ENCODE results near the gene ANTXR1. TPM values are rescaled to one million over a fixed set of nuclear protein-coding genes. Genes with fewer than 3 reads are reported as not detected.
A peak's percentile ranks its signal among the peaks of the same experiment; 100 is the strongest.

The ANTXR1 gene
- polyA plus RNA-seq, 1 donor (not counting 4 experiments of a cell fraction or from before 2014, with no cell fraction given), result 20.4 TPM

DNA sequence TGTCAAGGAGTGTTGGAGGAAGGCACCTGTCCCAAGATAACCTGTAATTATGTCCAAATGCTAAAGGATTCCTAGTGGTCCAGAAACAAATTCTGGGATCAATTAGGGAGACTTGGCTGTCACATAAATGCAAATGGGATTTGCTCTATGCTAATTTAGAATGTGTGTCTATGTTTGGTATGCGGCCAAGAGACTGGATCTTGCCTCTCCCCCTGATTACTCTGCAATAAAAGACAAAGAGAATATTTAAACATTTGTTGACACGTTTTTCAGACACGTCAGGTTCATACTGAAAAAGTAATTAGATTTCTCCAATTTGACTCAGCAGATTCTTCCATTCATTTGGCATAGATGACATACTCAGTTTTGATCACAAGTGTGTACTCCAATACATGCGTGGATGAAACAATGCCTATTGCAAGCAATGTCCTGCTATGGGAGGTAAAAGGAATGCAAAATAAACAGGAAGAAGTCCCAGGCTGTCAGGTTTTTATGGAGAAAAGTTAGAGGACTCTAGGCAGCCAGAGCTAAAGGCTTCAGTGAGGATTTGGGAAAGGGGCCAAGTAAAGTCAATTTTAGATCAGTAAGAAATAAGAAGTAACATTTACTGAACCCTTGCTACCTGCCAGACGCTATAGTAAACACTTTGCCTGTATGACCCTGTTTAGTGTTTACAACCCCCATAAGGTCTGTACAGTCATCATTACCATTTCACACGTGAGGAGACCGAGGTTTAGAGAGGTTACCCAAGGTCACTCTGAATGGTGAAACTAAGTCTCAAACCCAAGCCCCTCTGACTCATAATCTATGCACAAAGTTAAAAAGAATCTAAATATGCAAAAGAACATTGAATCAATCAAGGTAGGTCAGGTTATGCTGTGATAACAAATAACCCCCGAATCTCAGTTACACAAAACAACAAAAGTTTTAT is 7.8 kb downstream of the ANTXR1 start:
- no peak overlapping the region for H2AFZ ChIP-seq (ENCODE audit: control insufficient read depth, low read length)
- peaks cover 51% of the 10 kb centered on the region for H3K4me1 ChIP-seq (ENCODE audit: control insufficient read depth, extremely low read depth, insufficient read depth, low read length)
- no peak overlapping the region for H3K9ac ChIP-seq (ENCODE audit: control insufficient read depth, extremely low read depth, insufficient read depth, low read length)
- H3K9me1 ChIP-seq (ENCODE audit: control insufficient read depth, extremely low read depth, insufficient read depth, low read length), result no peaks in the 10 kb centered on the region
- H4K20me1 ChIP-seq (ENCODE audit: control insufficient read depth, extremely low read depth, insufficient read depth, low read length), result no peaks in the 10 kb centered on the region
- dilution Hi-C loops (cut with MboI; ENCODE audit: extremely low pct_ligation_motif_present, low sequenced_read_pairs), result loop anchor here (10.0 kb wide), 1 partner anchor 294 kb away; no protein-coding TSS in a partner anchor
- no peak overlapping the region for H3K4me3 ChIP-seq (ENCODE audit: control insufficient read depth in 2 of 3, extremely low read depth in 1 of 3, insufficient read depth in 2 of 3, low read depth in 1 of 3, low read length in 3 of 3)
- peak overlapping the region; percentile 15 for H3K4me2 ChIP-seq (ENCODE audit: control insufficient read depth, extremely low read depth, insufficient read depth, low read depth, low read length)
- no peaks in the 10 kb centered on the region for H3K27me3 ChIP-seq (ENCODE audit: control insufficient read depth, extremely low read depth, insufficient read depth, low read length)
- H3K79me2 ChIP-seq (ENCODE audit: control insufficient read depth, insufficient read depth, low read length), result peaks cover 29% of the 10 kb centered on the region
- H3K36me3 ChIP-seq (ENCODE audit: control insufficient read depth in 2 of 2, extremely low read depth in 1 of 2, insufficient read depth in 2 of 2, low read length in 2 of 2), result no peaks in the 10 kb centered on the region
- DNase-seq (ENCODE audit: low read depth, low spot score), result no peak
- no peaks in the 10 kb centered on the region for H3K9me3 ChIP-seq (ENCODE audit: control insufficient read depth, low read depth, low read length)
- H3K27ac ChIP-seq (ENCODE audit: control insufficient read depth, insufficient read depth, low read length), result no peak overlapping the region
- no peak for FAIRE-seq
- TF ChIP-seq, protein P1, sequence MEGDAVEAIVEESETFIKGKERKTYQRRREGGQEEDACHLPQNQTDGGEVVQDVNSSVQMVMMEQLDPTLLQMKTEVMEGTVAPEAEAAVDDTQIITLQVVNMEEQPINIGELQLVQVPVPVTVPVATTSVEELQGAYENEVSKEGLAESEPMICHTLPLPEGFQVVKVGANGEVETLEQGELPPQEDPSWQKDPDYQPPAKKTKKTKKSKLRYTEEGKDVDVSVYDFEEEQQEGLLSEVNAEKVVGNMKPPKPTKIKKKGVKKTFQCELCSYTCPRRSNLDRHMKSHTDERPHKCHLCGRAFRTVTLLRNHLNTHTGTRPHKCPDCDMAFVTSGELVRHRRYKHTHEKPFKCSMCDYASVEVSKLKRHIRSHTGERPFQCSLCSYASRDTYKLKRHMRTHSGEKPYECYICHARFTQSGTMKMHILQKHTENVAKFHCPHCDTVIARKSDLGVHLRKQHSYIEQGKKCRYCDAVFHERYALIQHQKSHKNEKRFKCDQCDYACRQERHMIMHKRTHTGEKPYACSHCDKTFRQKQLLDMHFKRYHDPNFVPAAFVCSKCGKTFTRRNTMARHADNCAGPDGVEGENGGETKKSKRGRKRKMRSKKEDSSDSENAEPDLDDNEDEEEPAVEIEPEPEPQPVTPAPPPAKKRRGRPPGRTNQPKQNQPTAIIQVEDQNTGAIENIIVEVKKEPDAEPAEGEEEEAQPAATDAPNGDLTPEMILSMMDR (optimal IDR thresholded peaks at IDR 0.05 in 1 of 3, IDR thresholded peaks at IDR 0.05 in 1 of 3, conservative IDR thresholded peaks at IDR 0.05 in 1 of 3; ENCODE audit: extremely low read depth in 1 of 3, insufficient read depth in 2 of 3, low read length in 3 of 3), result no peak
- TF ChIP-seq EZH2 (IDR thresholded peaks at IDR 0.05; ENCODE audit: low read length), result no peak

DNA sequence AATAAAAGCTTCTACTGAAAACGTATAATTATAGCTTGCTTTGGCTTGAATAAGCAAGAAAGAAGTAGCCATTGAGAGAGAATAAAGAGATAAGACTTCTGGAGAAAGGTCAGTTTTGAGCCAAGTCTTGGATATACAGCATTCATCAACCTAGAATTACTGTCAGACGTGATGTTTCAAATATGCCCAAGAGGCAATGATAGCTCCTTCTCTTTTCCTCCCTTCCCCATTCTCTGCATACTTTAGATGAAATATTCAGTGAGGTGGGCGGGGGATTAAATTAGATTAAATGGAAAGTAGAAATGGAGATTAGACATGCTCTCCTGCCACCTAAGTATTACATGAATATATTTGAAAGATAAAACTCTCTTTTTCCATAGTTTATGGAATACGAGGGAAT is 8.7 kb downstream of the ANTXR1 start:
- DNase-seq (ENCODE audit: low read depth, low spot score), result no peak
- dilution Hi-C loops (cut with MboI; ENCODE audit: extremely low pct_ligation_motif_present, low sequenced_read_pairs), result loop anchor here (10.0 kb wide), 1 partner anchor 293 kb away; no protein-coding TSS in a partner anchor
- peaks cover 51% of the 10 kb centered on the region for H3K4me1 ChIP-seq (ENCODE audit: control insufficient read depth, extremely low read depth, insufficient read depth, low read length)
- H3K9me1 ChIP-seq (ENCODE audit: control insufficient read depth, extremely low read depth, insufficient read depth, low read length), result no peaks in the 10 kb centered on the region
- peak overlapping the region; percentile 69 for H3K27ac ChIP-seq (ENCODE audit: control insufficient read depth, insufficient read depth, low read length)
- TF ChIP-seq, protein P1 (optimal IDR thresholded peaks at IDR 0.05 in 1 of 3, IDR thresholded peaks at IDR 0.05 in 1 of 3, conservative IDR thresholded peaks at IDR 0.05 in 1 of 3; ENCODE audit: extremely low read depth in 1 of 3, insufficient read depth in 2 of 3, low read length in 3 of 3), result no peak
- TF ChIP-seq EZH2 (IDR thresholded peaks at IDR 0.05; ENCODE audit: low read length), result no peak
- no peak overlapping the region for H3K4me2 ChIP-seq (ENCODE audit: control insufficient read depth, extremely low read depth, insufficient read depth, low read depth, low read length)
- no peak overlapping the region for H3K9ac ChIP-seq (ENCODE audit: control insufficient read depth, extremely low read depth, insufficient read depth, low read length)
- no peak overlapping the region for H2AFZ ChIP-seq (ENCODE audit: control insufficient read depth, low read length)
- H3K36me3 ChIP-seq (ENCODE audit: control insufficient read depth in 2 of 2, extremely low read depth in 1 of 2, insufficient read depth in 2 of 2, low read length in 2 of 2), result no peaks in the 10 kb centered on the region
- peaks cover 32% of the 10 kb centered on the region for H3K79me2 ChIP-seq (ENCODE audit: control insufficient read depth, insufficient read depth, low read length)
- FAIRE-seq, result no peak
- no peak overlapping the region for H3K4me3 ChIP-seq (ENCODE audit: control insufficient read depth in 2 of 3, extremely low read depth in 1 of 3, insufficient read depth in 2 of 3, low read depth in 1 of 3, low read length in 3 of 3)
- H4K20me1 ChIP-seq (ENCODE audit: control insufficient read depth, extremely low read depth, insufficient read depth, low read length), result no peaks in the 10 kb centered on the region
- H3K9me3 ChIP-seq (ENCODE audit: control insufficient read depth, low read depth, low read length), result no peaks in the 10 kb centered on the region
- no peaks in the 10 kb centered on the region for H3K27me3 ChIP-seq (ENCODE audit: control insufficient read depth, extremely low read depth, insufficient read depth, low read length)

All from keratinocyte (primary cell).